Myometrial cell (primary cell): ENCODE results near the gene AOC1. TPM values are rescaled to one million over a fixed set of nuclear protein-coding genes. Genes with fewer than 3 reads are reported as not detected.

ENCODE experiments used
- total RNA-seq: library from RNA; depleted of rRNA; stranded (reverse); fragments of >200 nt; gene quantifications from 2 replicates; pipeline ENCODE4 v1.2.3, GENCODE V29; 2015

Gene AOC1, protein sequence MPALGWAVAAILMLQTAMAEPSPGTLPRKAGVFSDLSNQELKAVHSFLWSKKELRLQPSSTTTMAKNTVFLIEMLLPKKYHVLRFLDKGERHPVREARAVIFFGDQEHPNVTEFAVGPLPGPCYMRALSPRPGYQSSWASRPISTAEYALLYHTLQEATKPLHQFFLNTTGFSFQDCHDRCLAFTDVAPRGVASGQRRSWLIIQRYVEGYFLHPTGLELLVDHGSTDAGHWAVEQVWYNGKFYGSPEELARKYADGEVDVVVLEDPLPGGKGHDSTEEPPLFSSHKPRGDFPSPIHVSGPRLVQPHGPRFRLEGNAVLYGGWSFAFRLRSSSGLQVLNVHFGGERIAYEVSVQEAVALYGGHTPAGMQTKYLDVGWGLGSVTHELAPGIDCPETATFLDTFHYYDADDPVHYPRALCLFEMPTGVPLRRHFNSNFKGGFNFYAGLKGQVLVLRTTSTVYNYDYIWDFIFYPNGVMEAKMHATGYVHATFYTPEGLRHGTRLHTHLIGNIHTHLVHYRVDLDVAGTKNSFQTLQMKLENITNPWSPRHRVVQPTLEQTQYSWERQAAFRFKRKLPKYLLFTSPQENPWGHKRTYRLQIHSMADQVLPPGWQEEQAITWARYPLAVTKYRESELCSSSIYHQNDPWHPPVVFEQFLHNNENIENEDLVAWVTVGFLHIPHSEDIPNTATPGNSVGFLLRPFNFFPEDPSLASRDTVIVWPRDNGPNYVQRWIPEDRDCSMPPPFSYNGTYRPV
- total RNA-seq, result not detected in 2 replicates

DNA sequence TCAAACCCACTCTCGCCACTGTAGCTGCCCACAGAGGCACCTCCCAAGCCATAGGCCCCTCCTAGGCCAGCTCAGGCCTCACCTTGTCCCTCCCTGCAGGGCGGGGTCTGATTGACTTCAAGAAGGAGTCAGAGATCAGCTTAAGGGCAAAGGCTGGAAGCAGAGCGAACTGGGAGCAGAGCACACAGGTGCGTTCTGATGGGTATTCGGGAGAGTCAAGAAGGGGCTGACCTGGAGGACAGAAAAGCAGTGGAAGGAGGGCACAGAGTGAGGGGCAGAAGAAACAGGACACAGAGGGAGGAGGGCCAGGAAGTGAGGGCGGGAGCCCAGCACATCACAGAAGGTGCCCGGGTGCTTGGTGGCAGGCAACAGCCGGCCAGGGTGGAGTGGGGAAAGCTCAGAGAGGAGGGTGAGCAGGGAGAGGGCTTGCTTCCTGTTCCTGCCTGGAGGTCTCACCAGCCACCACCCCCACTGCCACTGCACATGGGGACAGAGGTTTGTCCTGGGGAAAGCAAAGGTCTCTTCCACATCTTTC is at the start of gene AOC1:
Gene AOC1, plus strand, starts transcription at position 147 of the 535 bp plus-strand sequence. CDS start 3,954 bp downstream, outside the sequence.

Other genes starting within 250 kb of the AOC1 start
- not detected in 2 replicates for gene GIMAP6, start 220.1 kb upstream of the AOC1 start, total RNA-seq
- gene GIMAP2, start 166.8 kb upstream of the AOC1 start, total RNA-seq, result 1.2 TPM in 1 of 2 replicates, not detected in the other
- not detected in 2 replicates for gene GIMAP1, start 135.9 kb upstream of the AOC1 start, total RNA-seq
- gene GIMAP5, start 115.1 kb upstream of the AOC1 start, total RNA-seq, result not detected in 2 replicates
- gene TMEM176B, start 52.2 kb upstream of the AOC1 start, total RNA-seq, result 0.35 and 0.58 TPM in 2 replicates
- 0.53 and 1.2 TPM in 2 replicates for gene TMEM176A, start 51.7 kb upstream of the AOC1 start, total RNA-seq
- 8.7 and 10.7 TPM in 2 replicates for gene KCNH2, start 125.8 kb downstream of the AOC1 start, total RNA-seq
- gene NOS3, start 138.5 kb downstream of the AOC1 start, total RNA-seq, result 8.9 and 11.0 TPM in 2 replicates
- not detected in 2 replicates for gene ATG9B, start 172.0 kb downstream of the AOC1 start, total RNA-seq
- gene ABCB8, start 175.9 kb downstream of the AOC1 start, total RNA-seq, result 56.9 and 61.1 TPM in 2 replicates
- 0.18 TPM in 1 of 2 replicates, not detected in the other for gene ASIC3, start 196.0 kb downstream of the AOC1 start, total RNA-seq
- 19.3 and 24.6 TPM in 2 replicates for gene CDK5, start 205.4 kb downstream of the AOC1 start, total RNA-seq
- gene SLC4A2, start 207.1 kb downstream of the AOC1 start, total RNA-seq, result 80.3 and 82.5 TPM in 2 replicates
- 91.1 and 100 TPM in 2 replicates for gene FASTK, start 228.3 kb downstream of the AOC1 start, total RNA-seq
- gene TMUB1, start 231.0 kb downstream of the AOC1 start, total RNA-seq, result 51.6 and 67.5 TPM in 2 replicates
- gene AGAP3, start 234.0 kb downstream of the AOC1 start, total RNA-seq, result 29.6 and 36.9 TPM in 2 replicates